Subcutaneous adipose tissue (tissue), 4 donors: ENCODE results near the gene DIAPH2. TPM values are rescaled to one million over a fixed set of nuclear protein-coding genes. Genes with fewer than 3 reads are reported as not detected.

Source experiments
- total RNA-seq, 4 donors: library from RNA; depleted of rRNA; stranded (reverse); fragments of >200 nt; gene quantifications; one replicate each; pipeline ENCODE4 v1.1.0, GENCODE V29; 2016
- TF ChIP-seq, protein P1 (sequence below): fragments of 450-650 bp; IDR thresholded peaks from one replicate; pipeline ENCODE4 v1.5.1; 2016; ENCODE audit warnings: low read depth, mild to moderate bottlenecking, control low read depth, antibody characterized with exemption, moderate library complexity

DIAPH2 gene
- total RNA-seq, 4 donors from 2014 or later, result 45.0 to 84.6 (median 54.2) TPM

DNA sequence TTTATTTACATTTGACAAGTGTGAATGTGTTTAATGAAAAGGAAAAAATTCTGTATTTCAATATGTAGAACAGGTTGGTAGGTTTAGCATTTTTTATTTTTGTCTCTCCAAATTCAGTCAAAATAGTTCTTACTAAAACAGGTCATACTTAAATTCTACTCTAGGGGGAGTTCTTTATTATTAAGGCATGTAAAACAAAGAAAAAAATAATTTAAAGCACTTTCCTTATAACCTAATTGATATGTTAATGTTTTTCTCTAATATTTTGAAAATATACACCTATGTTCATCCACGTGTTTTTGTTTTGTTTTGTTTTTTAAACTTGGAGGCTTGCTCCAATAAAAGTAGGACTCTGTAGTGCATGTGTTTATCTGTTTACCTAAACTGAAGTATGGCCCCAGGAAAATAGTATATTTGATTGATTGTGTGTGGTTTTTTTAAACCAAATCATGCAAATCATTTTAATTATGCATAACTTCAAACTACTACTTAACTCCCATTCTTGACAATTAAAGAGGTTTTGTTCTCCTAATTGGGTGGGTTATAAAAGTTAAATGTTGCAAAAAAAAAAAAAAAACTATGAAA lies 761.7 kb downstream of the DIAPH2 start:
- TF ChIP-seq, protein P1, sequence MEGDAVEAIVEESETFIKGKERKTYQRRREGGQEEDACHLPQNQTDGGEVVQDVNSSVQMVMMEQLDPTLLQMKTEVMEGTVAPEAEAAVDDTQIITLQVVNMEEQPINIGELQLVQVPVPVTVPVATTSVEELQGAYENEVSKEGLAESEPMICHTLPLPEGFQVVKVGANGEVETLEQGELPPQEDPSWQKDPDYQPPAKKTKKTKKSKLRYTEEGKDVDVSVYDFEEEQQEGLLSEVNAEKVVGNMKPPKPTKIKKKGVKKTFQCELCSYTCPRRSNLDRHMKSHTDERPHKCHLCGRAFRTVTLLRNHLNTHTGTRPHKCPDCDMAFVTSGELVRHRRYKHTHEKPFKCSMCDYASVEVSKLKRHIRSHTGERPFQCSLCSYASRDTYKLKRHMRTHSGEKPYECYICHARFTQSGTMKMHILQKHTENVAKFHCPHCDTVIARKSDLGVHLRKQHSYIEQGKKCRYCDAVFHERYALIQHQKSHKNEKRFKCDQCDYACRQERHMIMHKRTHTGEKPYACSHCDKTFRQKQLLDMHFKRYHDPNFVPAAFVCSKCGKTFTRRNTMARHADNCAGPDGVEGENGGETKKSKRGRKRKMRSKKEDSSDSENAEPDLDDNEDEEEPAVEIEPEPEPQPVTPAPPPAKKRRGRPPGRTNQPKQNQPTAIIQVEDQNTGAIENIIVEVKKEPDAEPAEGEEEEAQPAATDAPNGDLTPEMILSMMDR, result no peak

GRCh38 chrX:97447306-97447705 lies 762.7 kb downstream of the DIAPH2 start:
- TF ChIP-seq, protein P1, result no peak

GRCh38 chrX:97452283-97452682 lies 767.6 kb downstream of the DIAPH2 start:
- TF ChIP-seq, protein P1, result no peak

DNA sequence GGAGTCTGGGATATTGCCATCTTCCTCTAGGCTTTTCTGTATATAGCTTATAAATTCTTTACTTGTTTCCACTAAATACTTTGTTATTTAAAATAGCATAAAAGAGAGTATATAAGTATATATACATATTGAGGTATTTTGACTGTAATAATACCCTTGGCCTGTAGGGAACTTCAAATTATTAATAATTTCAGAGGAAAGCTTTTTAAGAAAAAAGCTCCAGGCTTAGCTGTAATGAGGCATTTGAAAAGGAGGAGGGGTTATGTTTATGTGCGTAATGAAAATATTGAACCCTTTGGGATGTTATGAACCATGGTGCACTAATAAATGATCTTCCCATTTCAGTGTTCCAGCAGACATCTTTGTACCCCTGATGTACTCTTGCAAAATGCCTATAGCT lies 777.1 kb downstream of the DIAPH2 start:
- TF ChIP-seq, protein P1, result no peak

- TF ChIP-seq, protein P1, result no peak
Observed at GRCh38 chrX:97471071-97471470, 786.4 kb downstream of the DIAPH2 start.

DNA sequence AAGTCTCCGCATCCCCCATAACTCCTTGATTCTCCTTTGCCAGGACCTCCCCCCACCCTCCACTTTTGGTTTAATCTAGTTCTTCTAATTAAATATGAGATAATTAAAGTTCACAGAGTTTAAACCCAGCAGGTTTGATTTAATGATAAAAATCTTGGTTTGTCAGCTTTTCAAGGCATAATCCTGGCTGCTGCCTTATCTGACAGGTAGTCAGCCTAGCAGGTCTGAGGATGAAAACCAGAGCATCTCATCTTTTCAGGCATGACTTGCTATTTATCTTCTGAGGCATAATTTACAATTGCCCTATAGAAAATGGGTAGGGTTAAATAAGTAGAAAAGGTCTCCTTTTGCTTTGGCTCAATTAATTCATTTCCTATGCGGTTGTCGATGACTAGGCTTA lies 790.3 kb downstream of the DIAPH2 start:
- TF ChIP-seq, protein P1, result no peak

DNA sequence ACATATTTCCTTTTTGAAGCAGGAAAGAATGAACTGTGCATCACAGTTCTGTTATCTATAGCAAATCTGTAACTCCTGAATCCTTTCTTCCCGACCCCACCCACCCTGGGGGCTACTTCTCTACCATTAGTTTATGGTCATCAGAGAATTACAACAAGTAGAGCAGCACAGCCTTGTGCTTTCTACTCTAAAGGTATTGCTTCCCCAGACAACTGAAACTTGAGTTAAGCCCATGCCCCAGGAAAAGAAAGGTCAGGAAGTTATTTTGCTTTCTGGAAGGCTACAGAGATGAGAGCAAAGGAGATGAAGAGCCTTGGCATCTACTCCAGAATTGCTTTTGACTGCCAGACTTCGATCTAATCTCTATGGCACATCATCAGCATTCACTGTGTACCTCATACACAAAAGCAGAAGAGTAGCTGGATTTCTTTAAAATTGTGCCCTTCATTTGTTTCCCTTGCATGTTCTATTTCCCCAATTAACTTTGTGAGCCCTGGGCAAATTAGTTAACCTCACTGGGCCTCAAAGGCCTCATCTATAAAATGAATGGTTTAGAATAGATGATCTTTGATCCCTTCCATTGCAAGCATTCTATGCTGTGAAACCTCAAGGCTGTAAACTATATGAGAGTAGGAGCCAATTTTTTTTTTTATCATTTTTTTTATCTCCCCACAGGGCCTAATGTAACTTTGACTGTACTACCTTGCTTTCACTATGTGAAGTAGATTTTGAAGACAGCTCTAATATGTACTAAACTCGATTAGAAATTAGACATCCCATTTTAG lies 794.7 kb downstream of the DIAPH2 start:
- TF ChIP-seq, protein P1, result no peak
